NCI-H510A (cell line): ENCODE results near the gene COTL1.
A peak's percentile ranks its signal among the peaks of the same experiment; 100 is the strongest.

Source experiments
- DNase-seq: peaks from one replicate; lab custom pipeline; 2025; lab: John Stamatoyannopoulos, UW

The COTL1 gene

GRCh38 chr16:84596161-84596560, 21.7 kb downstream of the COTL1 start:
- no peak for DNase-seq

GRCh38 chr16:84595052-84595481, 22.8 kb downstream of the COTL1 start:
- DNase-seq = no peak

GRCh38 chr16:84594725-84595038, 23.2 kb downstream of the COTL1 start:
- DNase-seq = no peak

- DNase-seq = no peak
These were observed 23.8 kb downstream of the COTL1 start for GRCh38 chr16:84593825-84594724.

- DNase-seq = no peak
These were observed 25.2 kb downstream of the COTL1 start for GRCh38 chr16:84592718-84593117.

- DNase-seq = no peak
These were observed 27.7 kb downstream of the COTL1 start for GRCh38 chr16:84589975-84590719.

GRCh38 chr16:84588991-84589390, 28.9 kb downstream of the COTL1 start:
- no peak for DNase-seq

GRCh38 chr16:84585886-84586285, 32.0 kb downstream of the COTL1 start:
- peak; percentile 47 for DNase-seq

- DNase-seq = no peak
These were observed 32.4 kb downstream of the COTL1 start for GRCh38 chr16:84585467-84585866.

GRCh38 chr16:84584678-84585077, 33.2 kb downstream of the COTL1 start:
- no peak for DNase-seq

- no peak for DNase-seq
These were observed 33.9 kb downstream of the COTL1 start for GRCh38 chr16:84583995-84584394.

- no peak for DNase-seq
These were observed 34.8 kb downstream of the COTL1 start for GRCh38 chr16:84582958-84583516.

GRCh38 chr16:84581158-84581557, 36.7 kb downstream of the COTL1 start:
- no peak for DNase-seq

GRCh38 chr16:84579936-84580335, 37.9 kb downstream of the COTL1 start:
- no peak for DNase-seq

GRCh38 chr16:84578538-84579126, 39.2 kb downstream of the COTL1 start:
- DNase-seq = no peak

- no peak for DNase-seq
These were observed 40.7 kb downstream of the COTL1 start for GRCh38 chr16:84577034-84577803.

GRCh38 chr16:84575914-84576313, 42.0 kb downstream of the COTL1 start:
- DNase-seq = no peak

GRCh38 chr16:84574191-84574590, 43.7 kb downstream of the COTL1 start:
- no peak for DNase-seq

GRCh38 chr16:84572096-84572495, 45.8 kb downstream of the COTL1 start:
- no peak for DNase-seq

GRCh38 chr16:84571506-84571905, 46.4 kb downstream of the COTL1 start:
- no peak for DNase-seq

GRCh38 chr16:84570739-84571403, 47.0 kb downstream of the COTL1 start:
- DNase-seq = no peak
